ENCODE results near the gene CHD9.

Gene CHD9

DNA sequence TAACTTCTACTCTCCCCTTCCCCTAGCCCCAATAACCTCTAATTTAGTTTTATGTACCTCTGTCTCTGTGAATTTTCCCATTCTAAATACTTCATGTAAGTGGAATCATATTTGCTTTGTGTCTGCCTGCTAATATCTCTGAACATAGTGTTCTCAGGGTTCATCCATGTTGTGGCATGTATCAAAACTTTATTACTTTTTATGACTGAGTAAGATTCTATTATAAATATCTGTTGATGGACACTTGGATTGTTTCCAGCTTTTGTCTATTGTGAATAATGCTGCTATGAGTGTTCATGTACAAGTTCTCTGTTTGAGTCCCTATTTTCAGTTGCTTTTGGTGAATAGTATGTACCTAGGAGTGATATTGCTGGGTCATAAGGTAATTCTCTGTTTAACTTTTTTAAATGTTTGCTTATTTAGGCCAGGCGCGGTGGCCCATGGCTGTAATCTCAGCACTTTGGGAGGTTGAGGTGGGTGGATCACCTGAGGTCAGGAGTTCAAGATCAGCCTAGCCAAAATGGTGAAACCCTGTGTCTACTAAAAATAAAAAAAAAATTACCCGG lies 92.8 kb downstream of the CHD9 start:
- no peak for DNase-seq
- TF ChIP-seq, protein P1, sequence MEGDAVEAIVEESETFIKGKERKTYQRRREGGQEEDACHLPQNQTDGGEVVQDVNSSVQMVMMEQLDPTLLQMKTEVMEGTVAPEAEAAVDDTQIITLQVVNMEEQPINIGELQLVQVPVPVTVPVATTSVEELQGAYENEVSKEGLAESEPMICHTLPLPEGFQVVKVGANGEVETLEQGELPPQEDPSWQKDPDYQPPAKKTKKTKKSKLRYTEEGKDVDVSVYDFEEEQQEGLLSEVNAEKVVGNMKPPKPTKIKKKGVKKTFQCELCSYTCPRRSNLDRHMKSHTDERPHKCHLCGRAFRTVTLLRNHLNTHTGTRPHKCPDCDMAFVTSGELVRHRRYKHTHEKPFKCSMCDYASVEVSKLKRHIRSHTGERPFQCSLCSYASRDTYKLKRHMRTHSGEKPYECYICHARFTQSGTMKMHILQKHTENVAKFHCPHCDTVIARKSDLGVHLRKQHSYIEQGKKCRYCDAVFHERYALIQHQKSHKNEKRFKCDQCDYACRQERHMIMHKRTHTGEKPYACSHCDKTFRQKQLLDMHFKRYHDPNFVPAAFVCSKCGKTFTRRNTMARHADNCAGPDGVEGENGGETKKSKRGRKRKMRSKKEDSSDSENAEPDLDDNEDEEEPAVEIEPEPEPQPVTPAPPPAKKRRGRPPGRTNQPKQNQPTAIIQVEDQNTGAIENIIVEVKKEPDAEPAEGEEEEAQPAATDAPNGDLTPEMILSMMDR (IDR thresholded peaks at IDR 0.05; ENCODE audit: low read depth, low read length), result no peak
- H3K36me3 ChIP-seq, result no peaks in the 10 kb centered on the region
- H3K9me3 ChIP-seq (ENCODE audit: severe bottlenecking), result no peaks in the 10 kb centered on the region
- H3K27ac ChIP-seq, result no peak overlapping the region
- no peaks in the 10 kb centered on the region for H3K27me3 ChIP-seq (ENCODE audit: insufficient read depth, low read depth, severe bottlenecking)
- H3K4me3 ChIP-seq (ENCODE audit: low read depth, low read length), result no peak overlapping the region

DNA sequence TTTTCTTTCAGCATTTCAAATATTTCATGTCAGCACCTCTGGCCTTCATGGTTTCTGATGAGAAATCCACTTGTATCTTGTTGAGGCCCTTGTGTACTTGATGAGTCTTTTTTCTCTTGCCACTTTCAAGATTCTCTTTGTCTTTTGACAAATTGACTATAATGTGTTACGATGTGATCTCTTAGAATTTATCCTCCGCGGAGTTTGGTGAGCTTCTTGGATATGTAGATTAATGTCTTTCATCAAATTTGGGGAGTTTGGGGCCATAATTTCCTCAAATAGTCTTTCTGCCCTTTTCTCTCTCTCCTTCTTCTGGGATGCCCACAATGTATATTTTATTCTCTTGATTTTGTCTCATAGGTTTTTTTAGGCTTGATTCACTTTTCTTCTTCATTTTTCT lies 96.0 kb downstream of the CHD9 start:
- H3K4me3 ChIP-seq (ENCODE audit: low read depth, low read length), result no peak overlapping the region
- no peak for DNase-seq
- H3K9me3 ChIP-seq (ENCODE audit: severe bottlenecking), result no peaks in the 10 kb centered on the region
- H3K27ac ChIP-seq, result no peak overlapping the region
- H3K27me3 ChIP-seq (ENCODE audit: insufficient read depth, low read depth, severe bottlenecking), result no peaks in the 10 kb centered on the region
- TF ChIP-seq, protein P1 (IDR thresholded peaks at IDR 0.05; ENCODE audit: low read depth, low read length), result no peak
- no peaks in the 10 kb centered on the region for H3K36me3 ChIP-seq

DNA sequence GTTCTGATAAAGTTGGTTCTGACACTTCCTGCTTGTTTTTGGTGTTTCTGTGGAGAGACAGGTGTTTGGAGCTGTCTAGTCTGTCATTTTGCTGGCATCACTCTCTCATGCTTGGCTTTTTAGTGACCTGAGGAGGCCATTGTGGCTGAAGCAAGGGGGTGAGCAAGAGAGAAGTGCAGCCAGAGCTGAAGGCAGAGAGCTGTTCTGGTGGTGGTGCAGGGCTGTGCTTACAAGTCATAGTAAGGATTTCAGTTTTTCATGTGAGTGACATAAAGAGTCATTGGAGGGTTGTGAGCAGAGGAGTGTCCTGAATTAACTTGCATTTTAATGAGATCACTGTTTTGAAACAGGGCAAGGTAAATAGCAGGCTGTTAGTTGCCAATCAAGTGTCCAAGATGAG lies 97.5 kb downstream of the CHD9 start:
- no peak overlapping the region for H3K4me3 ChIP-seq (ENCODE audit: low read depth, low read length)
- H3K36me3 ChIP-seq, result peaks cover 5% of the 10 kb centered on the region; the same call in 1 of the 2 replicates
- DNase-seq, result no peak
- no peaks in the 10 kb centered on the region for H3K9me3 ChIP-seq (ENCODE audit: severe bottlenecking)
- no peaks in the 10 kb centered on the region for H3K27me3 ChIP-seq (ENCODE audit: insufficient read depth, low read depth, severe bottlenecking)
- TF ChIP-seq, protein P1 (IDR thresholded peaks at IDR 0.05; ENCODE audit: low read depth, low read length), result no peak
- H3K27ac ChIP-seq, result no peak overlapping the region

DNA sequence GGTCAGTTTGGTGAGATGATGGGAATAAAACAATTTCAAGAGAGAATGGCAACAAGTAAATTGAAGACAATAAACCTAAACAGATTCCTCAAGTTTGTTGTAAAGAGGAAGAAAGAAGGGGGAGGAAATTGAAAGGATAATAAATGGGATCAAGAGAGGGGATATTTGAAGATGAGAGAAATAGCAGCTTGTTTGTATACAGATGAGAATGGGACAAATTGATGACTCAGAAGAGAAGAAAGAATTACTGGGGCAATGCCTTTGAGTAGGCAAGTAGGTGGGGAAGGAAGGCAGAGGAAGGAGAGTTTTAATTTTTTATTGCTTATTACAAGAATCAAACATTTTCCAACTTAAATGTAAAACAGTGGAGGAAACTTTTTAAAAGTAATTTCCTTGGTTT lies 98.3 kb downstream of the CHD9 start:
- DNase-seq, result no peak
- TF ChIP-seq, protein P1 (IDR thresholded peaks at IDR 0.05; ENCODE audit: low read depth, low read length), result no peak
- Histone ChIP-seq H3K36me3 (peaks cover 6% of the 10 kb centered on the region; the same call in 1 of the 2 replicates), H3K9me3 (ENCODE audit: severe bottlenecking) (no peaks in the 10 kb centered on the region), H3K27ac (no peak overlapping the region), H3K4me3 (ENCODE audit: low read depth, low read length) (no peak overlapping the region), H3K27me3 (ENCODE audit: insufficient read depth, low read depth, severe bottlenecking) (no peaks in the 10 kb centered on the region)

DNA sequence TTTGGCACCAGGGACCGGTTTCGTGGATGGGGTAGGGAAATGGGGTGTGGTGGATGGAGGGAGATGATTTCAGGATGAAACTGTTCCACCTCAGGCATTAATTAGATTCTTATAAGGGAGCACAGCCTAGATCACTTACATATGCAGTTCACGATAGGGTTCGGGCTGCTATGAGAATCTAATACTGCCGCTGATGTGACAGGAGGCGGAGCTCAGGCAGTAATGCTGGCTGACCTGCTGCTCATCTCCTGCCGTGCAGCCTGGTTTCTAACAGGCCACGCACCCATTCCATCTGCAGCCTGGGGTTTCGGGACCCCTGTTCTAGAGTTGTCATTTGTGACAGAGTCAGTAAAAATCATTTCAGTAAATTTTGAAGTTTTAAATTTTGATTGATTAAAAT lies 99.7 kb downstream of the CHD9 start:
- TF ChIP-seq, protein P1 (IDR thresholded peaks at IDR 0.05; ENCODE audit: low read depth, low read length), result no peak
- H3K27me3 ChIP-seq (ENCODE audit: insufficient read depth, low read depth, severe bottlenecking), result no peaks in the 10 kb centered on the region
- no peak overlapping the region for H3K27ac ChIP-seq
- H3K9me3 ChIP-seq (ENCODE audit: severe bottlenecking), result no peaks in the 10 kb centered on the region
- peaks cover 6% of the 10 kb centered on the region; the same call in 1 of the 2 replicates for H3K36me3 ChIP-seq
- peak; percentile 30 for DNase-seq
- no peak overlapping the region for H3K4me3 ChIP-seq (ENCODE audit: low read depth, low read length)

DNA sequence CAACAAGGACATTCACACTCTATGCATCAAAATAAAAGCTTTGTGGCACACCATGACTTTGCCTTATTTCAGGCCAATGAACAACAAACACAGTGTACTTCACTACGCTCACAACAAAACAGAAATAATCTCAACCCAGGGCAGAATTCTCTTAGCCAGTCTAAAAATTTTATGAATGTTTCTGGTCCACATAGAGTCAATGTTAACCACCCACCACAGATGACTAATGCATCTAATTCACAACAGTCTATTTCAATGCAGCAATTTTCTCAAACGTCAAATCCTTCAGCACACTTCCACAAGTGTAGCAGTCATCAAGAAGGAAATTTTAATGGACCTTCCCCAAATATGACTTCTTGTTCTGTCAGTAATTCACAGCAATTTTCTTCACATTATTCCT lies 101.7 kb downstream of the CHD9 start:
- TF ChIP-seq, protein P1 (IDR thresholded peaks at IDR 0.05; ENCODE audit: low read depth, low read length), result no peak
- no peak overlapping the region for H3K4me3 ChIP-seq (ENCODE audit: low read depth, low read length)
- H3K9me3 ChIP-seq (ENCODE audit: severe bottlenecking), result no peaks in the 10 kb centered on the region
- no peak for DNase-seq
- H3K27me3 ChIP-seq (ENCODE audit: insufficient read depth, low read depth, severe bottlenecking), result no peaks in the 10 kb centered on the region
- no peak overlapping the region for H3K27ac ChIP-seq
- peaks cover 6% of the 10 kb centered on the region; the same call in 1 of the 2 replicates for H3K36me3 ChIP-seq

Data from WERI-Rb-1 (cell line).